Bronchial epithelial cell (primary cell): ENCODE measurements around the gene STARD13. TPM values are rescaled to one million over a fixed set of nuclear protein-coding genes. Genes with fewer than 3 reads are reported as not detected.
"Not testable (repeated sequence)": the region's sequence is repeated elsewhere in the genome, so short reads cannot be mapped to it uniquely, and the experiment has no call there.

Experiments
- DNase-seq: peaks from one replicate; pipeline ENCODE4 v3.0.0-alpha.2; 2010; ENCODE audit warnings: low read depth
- FAIRE-seq: peaks from 2 replicates; lab custom pipeline; 2011; peaks lifted over from hg19 to GRCh38; lab: Jason Lieb, UNC
- H3K27me3 ChIP-seq: 2 replicates; pipeline ENCODE4 v1.5.1; 2011; ENCODE audit warnings: low read length; ENCODE audit not compliant: control insufficient read depth, insufficient read depth
- H3K36me3 ChIP-seq: 2 replicates; pipeline ENCODE4 v1.5.1; 2011; ENCODE audit warnings: low read length; ENCODE audit not compliant: control insufficient read depth, insufficient read depth
- H3K4me3 ChIP-seq: 2 replicates; pipeline ENCODE4 v1.5.1; 2011; ENCODE audit warnings: mild to moderate bottlenecking, low read depth, low read length, control low read depth
- CTCF ChIP-seq: IDR thresholded peaks from 2 replicates; pipeline ENCODE4 v1.5.1; 2011; ENCODE audit warnings: mild to moderate bottlenecking, moderate library complexity, low read length, control low read depth, inconsistent platforms; ENCODE audit not compliant: insufficient read depth, severe bottlenecking
- total RNA-seq: library from RNA; depleted of rRNA; stranded (reverse); fragments of >200 nt; gene quantifications from 2 replicates; pipeline ENCODE4 v1.2.1, GENCODE V29; 2014

The STARD13 gene
- total RNA-seq, 1 donor from 2014 or later: 2.1 TPM

GRCh38 chr13:33180122-33180804, 105.3 kb downstream of the STARD13 start:
- FAIRE-seq (no peak), DNase-seq (no peak)
- Histone ChIP-seq H3K36me3 (no peaks in the 10 kb centered on the region), H3K27me3 (no peaks in the 10 kb centered on the region), H3K4me3 (no peak overlapping the region)
- no peak for TF ChIP-seq CTCF

GRCh38 chr13:33179463-33179862, 106.1 kb downstream of the STARD13 start:
- Histone ChIP-seq H3K27me3 (no peaks in the 10 kb centered on the region), H3K4me3 (no peak overlapping the region), H3K36me3 (no peaks in the 10 kb centered on the region)
- no peak for FAIRE-seq
- no peak for DNase-seq
- TF ChIP-seq CTCF: no peak

GRCh38 chr13:33178209-33178840, 107.2 kb downstream of the STARD13 start:
- FAIRE-seq: no peak
- H3K4me3 ChIP-seq: no peak overlapping the region

GRCh38 chr13:33177340-33178208, 108.0 kb downstream of the STARD13 start:
- not testable (repeated sequence) for H3K36me3 ChIP-seq, H3K4me3 ChIP-seq, H3K27me3 ChIP-seq, DNase-seq, FAIRE-seq

More at GRCh38 chr13:33178209-33178840, 107.2 kb downstream of the STARD13 start:
- H3K36me3 ChIP-seq: no peaks in the 10 kb centered on the region
- no peaks in the 10 kb centered on the region for H3K27me3 ChIP-seq
- TF ChIP-seq CTCF: no peak
- DNase-seq: no peak

GRCh38 chr13:33176526-33176925, 109.0 kb downstream of the STARD13 start:
- H3K4me3 ChIP-seq: no peak overlapping the region
- no peak for TF ChIP-seq CTCF
- no peaks in the 10 kb centered on the region for H3K36me3 ChIP-seq
- FAIRE-seq: no peak
- H3K27me3 ChIP-seq: no peaks in the 10 kb centered on the region
- no peak for DNase-seq

GRCh38 chr13:33175991-33176390, 109.6 kb downstream of the STARD13 start:
- no peak for TF ChIP-seq CTCF
- no peaks in the 10 kb centered on the region for H3K27me3 ChIP-seq
- FAIRE-seq (no peak), DNase-seq (no peak)
- H3K4me3 ChIP-seq: no peak overlapping the region
- H3K36me3 ChIP-seq: no peaks in the 10 kb centered on the region
